HEK293 (cell line): ENCODE results near the gene FKBP8.

Experiments
- BCL11A ChIP-seq: fragments of 450-650 bp; formaldehyde crosslinking; IDR thresholded peaks from 2 replicates; pipeline ENCODE4 v1.5.1; 2016; ENCODE audit warnings: low read depth, missing biosample characterization, missing genetic modification characterization
- GLI4 ChIP-seq: fragments of 450-650 bp; formaldehyde crosslinking; IDR thresholded peaks from 2 replicates; pipeline ENCODE4 v1.5.1; 2016; ENCODE audit warnings: missing biosample characterization, missing genetic modification characterization
- GLIS1 ChIP-seq: fragments of 450-650 bp; formaldehyde crosslinking; IDR thresholded peaks from 2 replicates; pipeline ENCODE4 v1.5.1; 2016; ENCODE audit warnings: missing biosample characterization, missing genetic modification characterization
- IKZF3 ChIP-seq: fragments of 450-650 bp; IDR thresholded peaks from 2 replicates; pipeline ENCODE4 v1.5.0; 2018; ENCODE audit warnings: missing biosample characterization, mild to moderate bottlenecking, missing genetic modification characterization, moderate library complexity
- TCF7L2 ChIP-seq: IDR thresholded peaks from 2 replicates; pipeline ENCODE4 v1.6.1; 2011; ENCODE audit warnings: low read depth, mild to moderate bottlenecking, inconsistent platforms, low read length, moderate library complexity, borderline replicate concordance
- ZBTB1 ChIP-seq: fragments of 450-650 bp; formaldehyde crosslinking; IDR thresholded peaks from 2 replicates; pipeline ENCODE4 v1.5.1; 2016; ENCODE audit warnings: missing biosample characterization, missing genetic modification characterization
- ZFP3 ChIP-seq: fragments of 450-650 bp; formaldehyde crosslinking; IDR thresholded peaks from 2 replicates; pipeline ENCODE4 v1.5.1; 2016; ENCODE audit warnings: low read depth, missing biosample characterization, missing genetic modification characterization
- ZNF169 ChIP-seq: fragments of 450-650 bp; formaldehyde crosslinking; IDR thresholded peaks from 2 replicates; pipeline ENCODE4 v1.5.1; 2016; ENCODE audit warnings: missing biosample characterization, missing genetic modification characterization
- ZNF214 ChIP-seq: fragments of 450-650 bp; formaldehyde crosslinking; IDR thresholded peaks from 2 replicates; pipeline ENCODE4 v1.5.1; 2017; ENCODE audit warnings: missing biosample characterization, mild to moderate bottlenecking, missing genetic modification characterization, borderline replicate concordance
- ZNF223 ChIP-seq: fragments of 450-650 bp; formaldehyde crosslinking; IDR thresholded peaks from 2 replicates; pipeline ENCODE4 v1.5.1; 2016; ENCODE audit warnings: missing biosample characterization, missing genetic modification characterization
- ZNF239 ChIP-seq: fragments of 450-650 bp; formaldehyde crosslinking; IDR thresholded peaks from 2 replicates; pipeline ENCODE4 v1.5.1; 2016; ENCODE audit warnings: missing biosample characterization, missing genetic modification characterization
- ZNF24 ChIP-seq: fragments of 450-650 bp; formaldehyde crosslinking; IDR thresholded peaks from 2 replicates; pipeline ENCODE4 v1.5.1; 2016; ENCODE audit warnings: missing biosample characterization, missing genetic modification characterization
- ZNF274 ChIP-seq, 2 experiments: fragments of 200-500 bp in 1 of 2; fragments of 450-650 bp in 1 of 2; sonication (Bioruptor generic) in 1 of 2; formaldehyde crosslinking in 1 of 2; IDR thresholded peaks; 2 replicates each; pipeline versions ENCODE4 v1.5.1 to v1.6.1; 2014 to 2016; ENCODE audit warnings: borderline replicate concordance in 1 of 2, inconsistent platforms in 1 of 2, low read length in 1 of 2, missing biosample characterization in 1 of 2, missing genetic modification characterization in 1 of 2
- ZNF37A ChIP-seq: fragments of 450-650 bp; IDR thresholded peaks from 2 replicates; pipeline ENCODE4 v1.5.1; 2018; ENCODE audit warnings: missing biosample characterization, missing genetic modification characterization
- ZNF404 ChIP-seq: fragments of 450-650 bp; formaldehyde crosslinking; IDR thresholded peaks from 2 replicates; pipeline ENCODE4 v1.5.1; 2017; ENCODE audit warnings: missing biosample characterization, missing genetic modification characterization
- ZNF426 ChIP-seq: fragments of 450-650 bp; formaldehyde crosslinking; IDR thresholded peaks from 2 replicates; pipeline ENCODE4 v1.5.1; 2017; ENCODE audit warnings: missing biosample characterization, missing genetic modification characterization, mild to moderate bottlenecking, inconsistent platforms, moderate library complexity
- ZNF473 ChIP-seq: fragments of 450-650 bp; formaldehyde crosslinking; IDR thresholded peaks from 2 replicates; pipeline ENCODE4 v1.5.1; 2017; ENCODE audit warnings: missing biosample characterization, missing genetic modification characterization
- ZNF48 ChIP-seq: fragments of 450-650 bp; formaldehyde crosslinking; IDR thresholded peaks from 2 replicates; pipeline ENCODE4 v1.5.1; 2016; ENCODE audit warnings: missing biosample characterization, missing genetic modification characterization
- ZNF544 ChIP-seq: fragments of 450-650 bp; formaldehyde crosslinking; IDR thresholded peaks from 2 replicates; pipeline ENCODE4 v1.5.0; 2017; ENCODE audit warnings: missing biosample characterization, missing genetic modification characterization
- ZNF596 ChIP-seq: fragments of 450-650 bp; IDR thresholded peaks from 2 replicates; pipeline ENCODE4 v1.5.0; 2018; ENCODE audit warnings: missing biosample characterization, mild to moderate bottlenecking, missing genetic modification characterization, moderate library complexity
- ZNF600 ChIP-seq: fragments of 450-650 bp; formaldehyde crosslinking; IDR thresholded peaks from 2 replicates; pipeline ENCODE4 v1.5.1; 2016; ENCODE audit warnings: missing biosample characterization, missing genetic modification characterization
- ZNF610 ChIP-seq: fragments of 450-650 bp; formaldehyde crosslinking; IDR thresholded peaks from 2 replicates; pipeline ENCODE4 v1.5.1; 2016; ENCODE audit warnings: missing biosample characterization, missing genetic modification characterization, borderline replicate concordance
- ZNF830 ChIP-seq: fragments of 450-650 bp; IDR thresholded peaks from 2 replicates; pipeline ENCODE4 v1.5.0; 2018; ENCODE audit warnings: missing biosample characterization, missing genetic modification characterization, low read depth, mild to moderate bottlenecking, moderate library complexity
- TF ChIP-seq, protein P1 (sequence below): fragments of 450-650 bp; formaldehyde crosslinking; IDR thresholded peaks from 2 replicates; pipeline ENCODE4 v1.5.1; 2016; ENCODE audit warnings: missing biosample characterization, missing genetic modification characterization
- TF ChIP-seq, protein P2 (sequence below): fragments of 450-650 bp; formaldehyde crosslinking; IDR thresholded peaks from 2 replicates; pipeline ENCODE4 v1.5.1; 2017; ENCODE audit warnings: missing biosample characterization, missing genetic modification characterization
- TF ChIP-seq, protein P3 (sequence below): fragments of 450-650 bp; formaldehyde crosslinking; IDR thresholded peaks from 2 replicates; pipeline ENCODE4 v1.5.1; 2017; ENCODE audit warnings: missing biosample characterization, mild to moderate bottlenecking, missing genetic modification characterization, moderate library complexity
- TF ChIP-seq, protein P4 (sequence below): fragments of 450-650 bp; formaldehyde crosslinking; IDR thresholded peaks from 2 replicates; pipeline ENCODE4 v1.5.1; 2016; ENCODE audit warnings: missing biosample characterization, missing genetic modification characterization
- TF ChIP-seq, protein P5 (sequence below): fragments of 450-650 bp; formaldehyde crosslinking; IDR thresholded peaks from 2 replicates; pipeline ENCODE4 v1.5.1; 2017; ENCODE audit warnings: missing biosample characterization, missing genetic modification characterization
- TF ChIP-seq, protein P6 (sequence below): fragments of 450-650 bp; formaldehyde crosslinking; IDR thresholded peaks from 2 replicates; pipeline ENCODE4 v1.5.1; 2016; ENCODE audit warnings: missing biosample characterization, missing genetic modification characterization

Gene FKBP8

DNA sequence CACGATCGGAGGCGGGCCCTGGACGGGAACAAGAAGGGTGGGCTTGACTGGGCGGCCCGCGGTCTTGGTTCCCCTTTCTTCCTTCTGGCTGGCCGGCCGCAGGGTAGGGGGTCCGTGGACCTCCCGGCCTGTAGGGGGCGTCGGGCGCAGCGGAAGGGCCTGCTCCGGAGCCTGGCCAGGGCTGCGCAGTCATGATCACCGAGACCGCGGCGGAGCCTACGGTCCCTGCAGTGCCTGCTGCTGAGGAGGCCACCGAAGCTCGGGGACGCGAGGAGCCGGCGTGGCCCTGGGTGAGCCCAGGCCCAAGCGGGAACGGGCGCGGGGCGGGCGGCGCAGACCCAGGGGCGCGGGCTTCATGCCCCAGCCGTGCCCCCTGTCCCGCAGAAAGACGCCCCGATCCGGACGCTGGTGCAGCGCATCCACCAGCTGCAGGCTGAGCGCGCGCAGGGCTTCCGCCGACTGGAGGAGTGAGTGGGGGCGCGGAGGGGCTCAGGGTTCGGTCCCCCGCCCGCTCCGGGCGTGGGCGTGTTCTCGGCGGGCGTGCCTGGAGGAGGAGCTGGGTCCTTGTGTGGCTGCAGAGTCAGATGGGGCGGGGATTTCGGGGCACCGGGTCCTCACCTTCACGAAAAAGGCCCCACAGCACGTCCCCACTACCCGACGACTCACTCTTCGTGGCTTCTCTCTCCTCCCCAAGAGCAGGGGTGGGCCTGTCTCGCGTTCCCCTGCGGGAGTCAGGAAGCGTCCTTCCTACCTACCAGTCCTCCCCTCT is 45.4 kb upstream of the FKBP8 start, which contains the start of gene REX1BD (continued):
- TF ChIP-seq, protein P1, sequence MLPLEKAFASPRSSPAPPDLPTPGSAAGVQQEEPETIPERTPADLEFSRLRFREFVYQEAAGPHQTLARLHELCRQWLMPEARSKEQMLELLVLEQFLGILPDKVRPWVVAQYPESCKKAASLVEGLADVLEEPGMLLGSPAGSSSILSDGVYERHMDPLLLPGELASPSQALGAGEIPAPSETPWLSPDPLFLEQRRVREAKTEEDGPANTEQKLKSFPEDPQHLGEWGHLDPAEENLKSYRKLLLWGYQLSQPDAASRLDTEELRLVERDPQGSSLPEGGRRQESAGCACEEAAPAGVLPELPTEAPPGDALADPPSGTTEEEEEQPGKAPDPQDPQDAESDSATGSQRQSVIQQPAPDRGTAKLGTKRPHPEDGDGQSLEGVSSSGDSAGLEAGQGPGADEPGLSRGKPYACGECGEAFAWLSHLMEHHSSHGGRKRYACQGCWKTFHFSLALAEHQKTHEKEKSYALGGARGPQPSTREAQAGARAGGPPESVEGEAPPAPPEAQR (tag by site-specific recombination), result 0 out of 2 replicates have a peak, but pooled peaks have one; percentile 63
- no peak for TF ChIP-seq ZNF830 (tag by site-specific recombination)
- no peak for TF ChIP-seq ZNF223 (tag by site-specific recombination)
- TF ChIP-seq ZNF48 (tag by site-specific recombination), result no peak
- no peak for TF ChIP-seq TCF7L2
- TF ChIP-seq ZNF404 (tag by site-specific recombination), result no peak
- TF ChIP-seq, protein P2, sequence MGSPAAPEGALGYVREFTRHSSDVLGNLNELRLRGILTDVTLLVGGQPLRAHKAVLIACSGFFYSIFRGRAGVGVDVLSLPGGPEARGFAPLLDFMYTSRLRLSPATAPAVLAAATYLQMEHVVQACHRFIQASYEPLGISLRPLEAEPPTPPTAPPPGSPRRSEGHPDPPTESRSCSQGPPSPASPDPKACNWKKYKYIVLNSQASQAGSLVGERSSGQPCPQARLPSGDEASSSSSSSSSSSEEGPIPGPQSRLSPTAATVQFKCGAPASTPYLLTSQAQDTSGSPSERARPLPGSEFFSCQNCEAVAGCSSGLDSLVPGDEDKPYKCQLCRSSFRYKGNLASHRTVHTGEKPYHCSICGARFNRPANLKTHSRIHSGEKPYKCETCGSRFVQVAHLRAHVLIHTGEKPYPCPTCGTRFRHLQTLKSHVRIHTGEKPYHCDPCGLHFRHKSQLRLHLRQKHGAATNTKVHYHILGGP, result no peak
- TF ChIP-seq ZNF544 (tag by site-specific recombination), result no peak
- TF ChIP-seq ZFP3 (tag by site-specific recombination), result 0 out of 2 replicates have a peak, but pooled peaks have one; percentile 9
- TF ChIP-seq, protein P3, sequence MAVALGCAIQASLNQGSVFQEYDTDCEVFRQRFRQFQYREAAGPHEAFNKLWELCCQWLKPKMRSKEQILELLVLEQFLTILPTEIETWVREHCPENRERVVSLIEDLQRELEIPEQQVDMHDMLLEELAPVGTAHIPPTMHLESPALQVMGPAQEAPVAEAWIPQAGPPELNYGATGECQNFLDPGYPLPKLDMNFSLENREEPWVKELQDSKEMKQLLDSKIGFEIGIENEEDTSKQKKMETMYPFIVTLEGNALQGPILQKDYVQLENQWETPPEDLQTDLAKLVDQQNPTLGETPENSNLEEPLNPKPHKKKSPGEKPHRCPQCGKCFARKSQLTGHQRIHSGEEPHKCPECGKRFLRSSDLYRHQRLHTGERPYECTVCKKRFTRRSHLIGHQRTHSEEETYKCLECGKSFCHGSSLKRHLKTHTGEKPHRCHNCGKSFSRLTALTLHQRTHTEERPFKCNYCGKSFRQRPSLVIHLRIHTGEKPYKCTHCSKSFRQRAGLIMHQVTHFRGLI (tag by site-specific recombination), result no peak; the same call in none of the 2 replicates
- no peak for TF ChIP-seq ZNF426 (tag by site-specific recombination)
- no peak for TF ChIP-seq IKZF3
- TF ChIP-seq ZNF473 (tag by site-specific recombination), result no peak
- peak; percentile 47 for TF ChIP-seq GLIS1
- TF ChIP-seq ZNF214 (tag by site-specific recombination), result no peak
- TF ChIP-seq, protein P4, sequence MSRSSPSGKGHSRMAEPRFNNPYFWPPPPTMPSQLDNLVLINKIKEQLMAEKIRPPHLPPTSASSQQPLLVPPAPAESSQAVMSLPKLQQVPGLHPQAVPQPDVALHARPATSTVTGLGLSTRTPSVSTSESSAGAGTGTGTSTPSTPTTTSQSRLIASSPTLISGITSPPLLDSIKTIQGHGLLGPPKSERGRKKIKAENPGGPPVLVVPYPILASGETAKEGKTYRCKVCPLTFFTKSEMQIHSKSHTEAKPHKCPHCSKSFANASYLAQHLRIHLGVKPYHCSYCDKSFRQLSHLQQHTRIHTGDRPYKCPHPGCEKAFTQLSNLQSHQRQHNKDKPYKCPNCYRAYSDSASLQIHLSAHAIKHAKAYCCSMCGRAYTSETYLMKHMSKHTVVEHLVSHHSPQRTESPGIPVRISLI (tag by site-specific recombination), result no peak
- TF ChIP-seq ZNF274 (IDR thresholded peaks at IDR 0.05; ENCODE audit: low read length), result no peak
- TF ChIP-seq ZNF274 (tag by site-specific recombination; IDR thresholded peaks at IDR 0.05; ENCODE audit: borderline replicate concordance), result no peak
- peak; percentile 82 for TF ChIP-seq ZNF24 (tag by site-specific recombination)
- TF ChIP-seq, protein P5, sequence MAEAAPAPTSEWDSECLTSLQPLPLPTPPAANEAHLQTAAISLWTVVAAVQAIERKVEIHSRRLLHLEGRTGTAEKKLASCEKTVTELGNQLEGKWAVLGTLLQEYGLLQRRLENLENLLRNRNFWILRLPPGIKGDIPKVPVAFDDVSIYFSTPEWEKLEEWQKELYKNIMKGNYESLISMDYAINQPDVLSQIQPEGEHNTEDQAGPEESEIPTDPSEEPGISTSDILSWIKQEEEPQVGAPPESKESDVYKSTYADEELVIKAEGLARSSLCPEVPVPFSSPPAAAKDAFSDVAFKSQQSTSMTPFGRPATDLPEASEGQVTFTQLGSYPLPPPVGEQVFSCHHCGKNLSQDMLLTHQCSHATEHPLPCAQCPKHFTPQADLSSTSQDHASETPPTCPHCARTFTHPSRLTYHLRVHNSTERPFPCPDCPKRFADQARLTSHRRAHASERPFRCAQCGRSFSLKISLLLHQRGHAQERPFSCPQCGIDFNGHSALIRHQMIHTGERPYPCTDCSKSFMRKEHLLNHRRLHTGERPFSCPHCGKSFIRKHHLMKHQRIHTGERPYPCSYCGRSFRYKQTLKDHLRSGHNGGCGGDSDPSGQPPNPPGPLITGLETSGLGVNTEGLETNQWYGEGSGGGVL, result peak; percentile 83
- TF ChIP-seq, protein P6, sequence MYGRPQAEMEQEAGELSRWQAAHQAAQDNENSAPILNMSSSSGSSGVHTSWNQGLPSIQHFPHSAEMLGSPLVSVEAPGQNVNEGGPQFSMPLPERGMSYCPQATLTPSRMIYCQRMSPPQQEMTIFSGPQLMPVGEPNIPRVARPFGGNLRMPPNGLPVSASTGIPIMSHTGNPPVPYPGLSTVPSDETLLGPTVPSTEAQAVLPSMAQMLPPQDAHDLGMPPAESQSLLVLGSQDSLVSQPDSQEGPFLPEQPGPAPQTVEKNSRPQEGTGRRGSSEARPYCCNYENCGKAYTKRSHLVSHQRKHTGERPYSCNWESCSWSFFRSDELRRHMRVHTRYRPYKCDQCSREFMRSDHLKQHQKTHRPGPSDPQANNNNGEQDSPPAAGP (tag by site-specific recombination), result peak; percentile 91
- peak; percentile 62; the same call in 1 of the 2 replicates for TF ChIP-seq ZNF610 (tag by site-specific recombination)
- TF ChIP-seq ZNF596, result 0 out of 2 replicates have a peak, but pooled peaks have one; percentile 5
- TF ChIP-seq BCL11A, result 0 out of 2 replicates have a peak, but pooled peaks have one; percentile 9
- peak; percentile 58; the same call in 1 of the 2 replicates for TF ChIP-seq ZNF239
- TF ChIP-seq ZNF37A (tag by site-specific recombination), result no peak
- peak; percentile 100 for TF ChIP-seq ZNF600
- peak; percentile 77; the same call in 1 of the 2 replicates for TF ChIP-seq ZNF169
- peak; percentile 61; the same call in 1 of the 2 replicates for TF ChIP-seq GLI4 (tag by site-specific recombination)
- TF ChIP-seq ZBTB1 (tag by site-specific recombination), result no peak
